A673 (cell line): ENCODE measurements around the gene STARD7. TPM values are rescaled to one million over a fixed set of nuclear protein-coding genes. Genes with fewer than 3 reads are reported as not detected.

Source experiments
- BruUV-seq: library from RNA; stranded (reverse); fragments of 400-500 nt; replicated peaks from 2 replicates; lab custom pipeline; 2021; lab: Mats Ljungman, UMichigan
- CTCF ChIA-PET: fragments of 300-600 bp; sonication (Branson Sonifier 250); formaldehyde crosslinking; loops from one replicate; lab custom pipeline; 2022; ENCODE audit warnings: antibody characterized with exemption; lab: Charles Lee
- POLR2A ChIA-PET: fragments of 300-600 bp; sonication (Branson Sonifier 250); formaldehyde crosslinking; loops from one replicate; lab custom pipeline; 2022; ENCODE audit warnings: antibody characterized with exemption; ENCODE audit not compliant: low non-redundant PET; lab: Charles Lee
- DNase-seq: peaks from one replicate; pipeline ENCODE4 v3.0.0-alpha.2; 2015; ENCODE audit warnings: low spot score
- H3K27ac ChIP-seq: fragments of 200-600 bp; sonication (generic); 2 replicates; pipeline ENCODE4 v1.5.1; 2016; ENCODE audit warnings: mixed run types, low read depth, mild to moderate bottlenecking, mixed read lengths, antibody characterized with exemption, low read length; ENCODE audit not compliant: poor library complexity, severe bottlenecking
- H3K27me3 ChIP-seq: fragments of 200-600 bp; sonication (generic); replicated peaks from 2 replicates; pipeline ENCODE4 v1.6.1; 2017; ENCODE audit warnings: mixed run types, low read depth, mild to moderate bottlenecking, mixed read lengths, antibody characterized with exemption, low read length; ENCODE audit not compliant: insufficient read depth, poor library complexity
- H3K36me3 ChIP-seq: fragments of 200-600 bp; sonication (generic); 2 replicates; pipeline ENCODE4 v1.6.1; 2016; ENCODE audit warnings: mixed run types, mild to moderate bottlenecking, mixed read lengths, antibody characterized with exemption, low read length; ENCODE audit not compliant: insufficient read depth, poor library complexity, severe bottlenecking
- H3K4me1 ChIP-seq: fragments of 200-600 bp; sonication (generic); 2 replicates; pipeline ENCODE4 v1.6.1; 2017; ENCODE audit warnings: mixed run types, mild to moderate bottlenecking, mixed read lengths, antibody characterized with exemption, low read length; ENCODE audit not compliant: insufficient read depth, poor library complexity, severe bottlenecking
- H3K4me3 ChIP-seq: fragments of 200-600 bp; sonication (generic); 2 replicates; pipeline ENCODE4 v1.5.1; 2016; ENCODE audit warnings: low read depth, mixed run types, mild to moderate bottlenecking, mixed read lengths, low read length; ENCODE audit not compliant: poor library complexity, severe bottlenecking
- H3K9me3 ChIP-seq: fragments of 200-600 bp; sonication (generic); 2 replicates; pipeline ENCODE4 v1.6.1; 2016; ENCODE audit warnings: mixed run types, low read depth, mild to moderate bottlenecking, mixed read lengths, antibody characterized with exemption, low read length; ENCODE audit not compliant: poor library complexity, severe bottlenecking
- CTCF ChIP-seq: fragments of 300-800, 200-600 bp; sonication (generic); conservative IDR thresholded peaks from 2 replicates; pipeline ENCODE4 v1.5.1; 2017; ENCODE audit warnings: low read depth, mild to moderate bottlenecking, antibody characterized with exemption, low read length, moderate library complexity, mixed read lengths
- EZH2 ChIP-seq: fragments of 200-600 bp; sonication (generic); IDR thresholded peaks from 2 replicates; pipeline ENCODE4 v1.6.1; 2017; ENCODE audit warnings: borderline replicate concordance, low read depth, mild to moderate bottlenecking, mixed read lengths, antibody characterized with exemption, low read length; ENCODE audit not compliant: poor library complexity, severe bottlenecking
- intact Hi-C: fragments of 100-400 bp; cut with micrococcal nuclease; formaldehyde crosslinking; loops from one replicate; pipeline ENCODE4 v1.10.0; 2022; ENCODE audit not compliant: unreplicated experiment
- total RNA-seq: library from RNA; stranded (reverse); gene quantifications from 2 replicates; pipeline ENCODE4 v1.2.3, GENCODE V29; 2021

STARD7 gene
- total RNA-seq, 1 experiment from 2014 or later = 201 TPM

- Histone ChIP-seq H3K27ac (no peak overlapping the region), H3K9me3 (no peaks in the 10 kb centered on the region), H3K36me3 (peaks cover 51% of the 10 kb centered on the region), H3K4me1 (no peaks in the 10 kb centered on the region), H3K4me3 (no peak overlapping the region), H3K27me3 (no peaks in the 10 kb centered on the region)
- ChIA-PET CTCF (no interaction called here), POLR2A (no interaction called here)
- no TSS peak for BruUV-seq
- TF ChIP-seq EZH2 (no peak), CTCF (no peak)
- intact Hi-C loops = no loop called here
- no peak for DNase-seq
Measured at GRCh38 chr2:96195410-96196066, 13.1 kb downstream of the STARD7 start.

- POLR2A ChIA-PET = no interaction called here
- no peaks in the 10 kb centered on the region for H3K9me3 ChIP-seq
- intact Hi-C loops = no loop called here
- H3K27ac ChIP-seq = no peak overlapping the region
- no peak overlapping the region for H3K4me3 ChIP-seq
- CTCF ChIA-PET = interaction anchor here (1.3 kb wide), 1 partner anchor 18 kb away, joined by 3 read pairs; no protein-coding TSS in a partner anchor
- peaks cover 74% of the 10 kb centered on the region for H3K36me3 ChIP-seq
- H3K27me3 ChIP-seq = no peaks in the 10 kb centered on the region
- TF ChIP-seq CTCF (no peak), EZH2 (no peak)
- no TSS peak for BruUV-seq
- no peak for DNase-seq
- H3K4me1 ChIP-seq = no peaks in the 10 kb centered on the region
Measured at GRCh38 chr2:96191937-96192670, 16.5 kb downstream of the STARD7 start.

- ChIA-PET CTCF (no interaction called here), POLR2A (no interaction called here)
- no peaks in the 10 kb centered on the region for H3K4me1 ChIP-seq
- H3K27me3 ChIP-seq = no peaks in the 10 kb centered on the region
- H3K9me3 ChIP-seq = no peaks in the 10 kb centered on the region
- intact Hi-C loops = no loop called here
- TF ChIP-seq EZH2 (no peak), CTCF (no peak)
- no peak for DNase-seq
- no peak overlapping the region for H3K27ac ChIP-seq
- H3K36me3 ChIP-seq = peaks cover 87% of the 10 kb centered on the region
- H3K4me3 ChIP-seq = no peak overlapping the region
- no TSS peak for BruUV-seq
Measured at GRCh38 chr2:96188821-96189526, 19.7 kb downstream of the STARD7 start.
